K562 (cell line): Measurements from ENCODE around the gene SSH3. TPM values are rescaled to one million over a fixed set of nuclear protein-coding genes. Genes with fewer than 3 reads are reported as not detected.

ENCODE experiments used
- ATAC-seq: fragments of 200-7000 bp; cut with Tn5 transposase; 3 replicates; pipeline ENCODE4 v1.9.1; 2020; ENCODE audit warnings: moderate library complexity
- BruUV-seq: library from RNA; stranded (reverse); fragments of 400-500 nt; replicated peaks from 2 replicates; lab custom pipeline; 2021; lab: Mats Ljungman, UMichigan
- CTCF ChIA-PET: fragments of 300-600 bp; formaldehyde crosslinking; extraction: SDS; loops from one replicate; lab custom pipeline; 2021; ENCODE audit warnings: low intra/inter-chr PET ratio; lab: Yijun Ruan, JAX
- POLR2A ChIA-PET: fragments of 300-600, 350-650 bp; sonication (Branson Sonifier 250); formaldehyde crosslinking; extraction: SDS; loops from one replicate; lab custom pipeline; 2021; ENCODE audit warnings: antibody characterized with exemption, inconsistent platforms; lab: Yijun Ruan, JAX
- DNase-seq, 4 experiments: peaks; one replicate each; pipeline versions ENCODE4 v3.0.0 to v3.0.0-alpha.2; 2011 to 2018; ENCODE audit warnings: low spot score in 3 of 4, mixed read lengths in 3 of 4; ENCODE audit errors: extremely low read depth in 1 of 4
- FAIRE-seq: peaks from 2 replicates; lab custom pipeline; 2011; peaks lifted over from hg19 to GRCh38; lab: Jason Lieb, UNC
- H2AFZ ChIP-seq: 2 replicates; pipeline ENCODE4 v1.6.0; 2011; ENCODE audit warnings: low read depth, low read length, control low read depth, inconsistent platforms
- H3K27ac ChIP-seq: fragments of 200-600 bp; 3 replicates; pipeline ENCODE4 v1.8.0; 2011; ENCODE audit warnings: low read depth, mild to moderate bottlenecking, control low read depth, inconsistent platforms, low read length, moderate library complexity, mixed read lengths; ENCODE audit errors: extremely low read depth
- H3K27me3 ChIP-seq, 2 experiments: fragments of 300-600 bp in 1 of 2; 2 replicates in 1 of 2; 3 replicates in 1 of 2; pipeline versions ENCODE4 v1.6.0 to v1.8.0; 2011; ENCODE audit warnings: inconsistent platforms in 2 of 2, low read length in 2 of 2, mild to moderate bottlenecking in 1 of 2, mixed read lengths in 1 of 2, moderate library complexity in 1 of 2; ENCODE audit not compliant: control insufficient read depth in 2 of 2, insufficient read depth in 2 of 2
- H3K36me3 ChIP-seq: fragments of 300-600 bp; 3 replicates; pipeline ENCODE4 v1.8.0; 2011; ENCODE audit warnings: mild to moderate bottlenecking, low read length, inconsistent platforms; ENCODE audit not compliant: control insufficient read depth, insufficient read depth
- H3K4me1 ChIP-seq, 2 experiments: fragments of 200-600 bp in 1 of 2; replicated peaks in 1 of 2; 2 replicates in 1 of 2; 3 replicates in 1 of 2; pipeline versions ENCODE4 v1.5.1 to v1.8.0; 2011; ENCODE audit warnings: inconsistent platforms in 2 of 2, low read length in 2 of 2, mild to moderate bottlenecking in 1 of 2, mixed read lengths in 1 of 2, moderate library complexity in 1 of 2; ENCODE audit not compliant: control insufficient read depth in 2 of 2, insufficient read depth in 2 of 2
- H3K4me2 ChIP-seq: 2 replicates; pipeline ENCODE4 v1.6.1; 2011; ENCODE audit warnings: low read length, control low read depth, inconsistent platforms, mixed read lengths; ENCODE audit not compliant: insufficient read depth
- H3K4me3 ChIP-seq: fragments of 200-600 bp; sonication (generic), shearing (Covaris generic); 2 replicates; pipeline ENCODE4 v1.5.1; 2016; ENCODE audit warnings: control low read depth, inconsistent platforms
- H3K79me2 ChIP-seq: fragments of 200-600 bp; 3 replicates; pipeline ENCODE4 v1.8.0; 2011; ENCODE audit warnings: low read length, inconsistent platforms; ENCODE audit not compliant: control insufficient read depth, insufficient read depth
- H3K9ac ChIP-seq, 2 experiments: 2 replicates each; pipeline versions ENCODE4 v1.6.0 to v1.6.1; 2011; ENCODE audit warnings: low read depth in 2 of 2, low read length in 2 of 2, control low read depth in 1 of 2, inconsistent platforms in 1 of 2, mild to moderate bottlenecking in 1 of 2, mixed read lengths in 1 of 2; ENCODE audit not compliant: insufficient read depth in 1 of 2
- H3K9me1 ChIP-seq: one replicate; pipeline ENCODE4 v1.6.0; 2011; ENCODE audit warnings: inconsistent platforms, mild to moderate bottlenecking, low read length, moderate library complexity; ENCODE audit not compliant: control insufficient read depth, insufficient read depth
- H3K9me3 ChIP-seq: replicated peaks from 2 replicates; pipeline ENCODE4 v1.5.1; 2011; ENCODE audit warnings: low read depth, low read length, inconsistent platforms; ENCODE audit not compliant: control insufficient read depth, insufficient read depth
- H4K20me1 ChIP-seq: replicated peaks from 2 replicates; pipeline ENCODE4 v1.6.1; 2011; ENCODE audit warnings: low read length, inconsistent platforms, mixed read lengths; ENCODE audit not compliant: control insufficient read depth, insufficient read depth
- ARID2 ChIP-seq: fragments of 450-650 bp; IDR thresholded peaks from 2 replicates; pipeline ENCODE4 v1.6.1; 2017; ENCODE audit warnings: antibody characterized with exemption, mild to moderate bottlenecking
- ATF3 ChIP-seq, 2 experiments: fragments of 450-650 bp in 1 of 2; sonication (generic) in 1 of 2; formaldehyde crosslinking in 1 of 2; IDR thresholded peaks in 1 of 2; conservative IDR thresholded peaks in 1 of 2; 2 replicates each; pipeline versions ENCODE4 v1.6.1 to v1.8.1; 2016 to 2023; ENCODE audit warnings: mild to moderate bottlenecking in 2 of 2, moderate library complexity in 2 of 2, inconsistent platforms in 1 of 2, missing genetic modification reagents in 1 of 2
- CTCFL ChIP-seq: IDR thresholded peaks from 2 replicates; pipeline ENCODE4 v1.6.1; 2011; ENCODE audit warnings: borderline replicate concordance, low read depth, mild to moderate bottlenecking, moderate library complexity, low read length; ENCODE audit not compliant: insufficient read depth, poor library complexity, severe bottlenecking
- FOSL1 ChIP-seq: fragments of 200-800 bp; sonication (Bioruptor generic); conservative IDR thresholded peaks from 2 replicates; pipeline ENCODE4 v1.6.1; 2016; ENCODE audit warnings: missing genetic modification characterization, missing compliant biosample characterization
- KDM1A ChIP-seq, 2 experiments: fragments of 450-650 bp; IDR thresholded peaks; 2 replicates each; pipeline ENCODE4 v1.6.1; 2016; ENCODE audit warnings: mild to moderate bottlenecking in 2 of 2
- MEIS2 ChIP-seq: fragments of 450-650 bp; IDR thresholded peaks from 2 replicates; pipeline ENCODE4 v1.6.1; 2014; ENCODE audit warnings: mild to moderate bottlenecking; ENCODE audit not compliant: partially characterized antibody
- NFIC ChIP-seq: fragments of 450-650 bp; IDR thresholded peaks from 2 replicates; pipeline ENCODE4 v1.6.1; 2017; ENCODE audit warnings: mild to moderate bottlenecking, inconsistent platforms
- RAD21 ChIP-seq, 2 experiments: fragments of 250-450 bp in 1 of 2; fragments of 450-650 bp in 1 of 2; sonication (Bioruptor Pico) in 1 of 2; formaldehyde crosslinking in 1 of 2; IDR thresholded peaks in 1 of 2; conservative IDR thresholded peaks in 1 of 2; 2 replicates each; pipeline versions ENCODE4 v1.4.0 to v1.8.0; 2020 to 2022; ENCODE audit warnings: mild to moderate bottlenecking in 2 of 2, moderate library complexity in 1 of 2
- ZNF3 ChIP-seq: fragments of 250-450 bp; sonication (Bioruptor Pico); IDR thresholded peaks from 2 replicates; pipeline ENCODE4 v1.5.0; 2021; ENCODE audit warnings: mild to moderate bottlenecking, moderate library complexity
- ZNF707 ChIP-seq: fragments of 250-450 bp; sonication (Bioruptor Pico); conservative IDR thresholded peaks from 2 replicates; pipeline ENCODE4 v1.8.0; 2022; ENCODE audit warnings: inconsistent platforms, mild to moderate bottlenecking, moderate library complexity
- WGBS: fragments of 100-300 bp; shearing (Covaris generic); methylation state at CpG from one replicate; pipeline ENCODE4 v1.1.6; 2016; ENCODE audit warnings: low coverage, mixed read lengths; ENCODE audit not compliant: insufficient coverage; ENCODE audit errors: missing lambda C conversion rate; 5-methylcytosine and 5-hydroxymethylcytosine counted together
- in situ Hi-C: fragments of 300-500 bp; cut with MboI; formaldehyde crosslinking; loops from 4 replicates; pipeline ENCODE4 v1.15.0; 2018; ENCODE audit warnings: inconsistent platforms, mixed read lengths
- intact Hi-C: fragments of 100-400 bp; cut with micrococcal nuclease; formaldehyde crosslinking; loops from 2 replicates; pipeline ENCODE4 v1.14.2; 2022
- polyA plus RNA-seq, 8 experiments: library from polyadenylated mRNA; depleted of rRNA in 4 of 8; stranded (reverse) in 5 of 8; unstranded in 3 of 8; fragments of >200 nt; fragmentation: Nextera tagmentation in 2 of 8; fragmentation: Illumina TruSeq in 1 of 8; extraction: Ambion mirVana in 2 of 8; extraction: Trizol in 1 of 8; gene quantifications; 2 replicates each; pipeline versions ENCODE4 v1.2.1 to v1.2.3, GENCODE V29; 2011 to 2014; ENCODE audit warnings: inconsistent platforms in 1 of 8, missing spikeins in 1 of 8
- total RNA-seq, 7 experiments: library from RNA; depleted of rRNA in 6 of 7; stranded (reverse); fragments of >200 nt in 6 of 7; fragmentation: Illumina TruSeq in 2 of 7; extraction: Trizol in 2 of 7; gene quantifications; 2 replicates each; pipeline versions ENCODE4 v1.2.1 to v1.2.3, GENCODE V29; 2011 to 2021; ENCODE audit warnings: low replicate concordance in 1 of 7

Gene SSH3
- total and polyA plus RNA-seq, 9 of the 15 experiments (the other 6 are each of a cell fraction or from before 2014, with no cell fraction given), result 0.07 to 1.0 (median 0.24) TPM; not detected in 3

GRCh38 chr11:67293090-67293489, 10.2 kb upstream of the SSH3 start:
- in situ Hi-C loops (no loop called here), intact Hi-C loops (no loop called here)
- Histone ChIP-seq H3K4me3 (no peak overlapping the region), H3K79me2 (peaks cover 15% of the 10 kb centered on the region), H3K36me3 (peaks cover 60% of the 10 kb centered on the region; the same call in 2 of the 3 replicates), H3K4me2 (no peak overlapping the region), H3K9me1 (no peaks in the 10 kb centered on the region), H2AFZ (no peak overlapping the region), H3K4me1 (peaks cover 1 to 29% of the 10 kb centered on the region in 2 experiments; a peak in 4 of 5 replicates), H3K27me3 (no peaks in the 10 kb centered on the region), H3K9me3 (peaks cover 9% of the 10 kb centered on the region; the same call in 1 of the 2 replicates), H3K9ac (no peak overlapping the region), H4K20me1 (no peaks in the 10 kb centered on the region), H3K27ac (no peak overlapping the region)
- peak; percentile 35 for FAIRE-seq
- CTCF ChIA-PET, result no interaction called here
- 53% methylated on average over 3 of the region's 3 CpGs for WGBS
- POLR2A ChIA-PET, result interaction anchor here (0.8 to 1.1 kb wide), 2 partner anchors 12 to 16 kb away, joined by 3 read pairs; no protein-coding TSS in a partner anchor
- ATAC-seq, result no peak
- TF ChIP-seq CTCFL, result no peak
- TF ChIP-seq ZNF3, result no peak
- no peak for TF ChIP-seq ARID2
- peak; percentile 76 for TF ChIP-seq NFIC
- TF ChIP-seq RAD21 (CRISPR knock-in tag; conservative IDR thresholded peaks at IDR 0.05 in 1 of 2, IDR thresholded peaks at IDR 0.05 in 1 of 2), result no peak
- TF ChIP-seq FOSL1, result 0 out of 2 replicates have a peak, but pooled peaks have one; percentile 19
- TF ChIP-seq MEIS2, result peak; percentile 8
- TF ChIP-seq ATF3 (IDR thresholded peaks at IDR 0.05), result 0 out of 2 replicates have a peak, but pooled peaks have one; percentile 6
- TF ChIP-seq ATF3 (CRISPR knock-in tag; conservative IDR thresholded peaks at IDR 0.05), result no peak
- TF ChIP-seq ZNF707 (CRISPR knock-in tag), result no peak
- TF ChIP-seq KDM1A (IDR thresholded peaks at IDR 0.05), result peak; percentile 64 to 69; a peak in 2 of 4 replicates
- no TSS peak for BruUV-seq
- no peak for DNase-seq
